Mesendoderm (in vitro differentiated cells): ENCODE measurements around the gene FAM227A.

Source experiments
- DNase-seq: peaks from one replicate; pipeline ENCODE4 v3.0.0; 2013
- H2AK5ac ChIP-seq: 2 replicates; pipeline ENCODE4 v1.6.1; 2013; ENCODE audit warnings: low read length, inconsistent platforms
- H2BK120ac ChIP-seq: 2 replicates; pipeline ENCODE4 v1.6.1; 2013; ENCODE audit warnings: low read depth, mild to moderate bottlenecking, low read length, moderate library complexity, mixed read lengths
- H2BK15ac ChIP-seq: replicated peaks from 2 replicates; pipeline ENCODE4 v1.6.1; 2013; ENCODE audit warnings: low read depth, mild to moderate bottlenecking, moderate library complexity
- H2BK5ac ChIP-seq: 2 replicates; pipeline ENCODE4 v1.6.1; 2013; ENCODE audit warnings: low read length, inconsistent platforms
- H3K18ac ChIP-seq: 2 replicates; pipeline ENCODE4 v1.6.1; 2013; ENCODE audit warnings: mild to moderate bottlenecking, low read length, mixed read lengths
- H3K23ac ChIP-seq: one replicate; pipeline ENCODE4 v1.6.1; 2013; ENCODE audit warnings: low read length
- H3K27ac ChIP-seq: 2 replicates; pipeline ENCODE4 v1.5.1; 2013; ENCODE audit warnings: low read depth, mild to moderate bottlenecking, inconsistent platforms, low read length, moderate library complexity
- H3K27me3 ChIP-seq: 2 replicates; pipeline ENCODE4 v1.6.1; 2013; ENCODE audit warnings: low read length, control low read depth, mild to moderate bottlenecking, inconsistent platforms; ENCODE audit not compliant: insufficient read depth, poor library complexity
- H3K36me3 ChIP-seq: 2 replicates; pipeline ENCODE4 v1.6.1; 2013; ENCODE audit warnings: low read length, inconsistent platforms; ENCODE audit not compliant: control insufficient read depth, insufficient read depth
- H3K4ac ChIP-seq: one replicate; pipeline ENCODE4 v1.6.1; 2013; ENCODE audit warnings: low read depth, mild to moderate bottlenecking, low read length, moderate library complexity
- H3K4me1 ChIP-seq: 2 replicates; pipeline ENCODE4 v1.6.1; 2013; ENCODE audit warnings: low read depth, low read length, inconsistent platforms; ENCODE audit not compliant: control insufficient read depth
- H3K4me2 ChIP-seq: 2 replicates; pipeline ENCODE4 v1.6.1; 2013; ENCODE audit warnings: low read length
- H3K4me3 ChIP-seq: 2 replicates; pipeline ENCODE4 v1.5.1; 2013; ENCODE audit warnings: mild to moderate bottlenecking, low read length
- H3K56ac ChIP-seq: one replicate; pipeline ENCODE4 v1.6.1; 2013; ENCODE audit warnings: low read length
- H3K79me1 ChIP-seq: 2 replicates; pipeline ENCODE4 v1.6.1; 2013; ENCODE audit warnings: low read length, inconsistent platforms
- H3K79me2 ChIP-seq: 2 replicates; pipeline ENCODE4 v1.6.1; 2013; ENCODE audit warnings: mild to moderate bottlenecking, low read length; ENCODE audit not compliant: control insufficient read depth, insufficient read depth
- H3K9ac ChIP-seq: 2 replicates; pipeline ENCODE4 v1.6.1; 2013; ENCODE audit warnings: low read length, inconsistent platforms
- H4K5ac ChIP-seq: one replicate; pipeline ENCODE4 v1.6.1; 2013; ENCODE audit warnings: low read length
- H4K8ac ChIP-seq: one replicate; pipeline ENCODE4 v1.6.1; 2013; ENCODE audit warnings: low read depth, mild to moderate bottlenecking, control low read depth, low read length, moderate library complexity
- WGBS: extraction: QIAGEN DNeasy Blood & Tissue Kit; methylation state at CpG from one replicate; pipeline ENCODE4 v1.1.7; 2013; ENCODE audit warnings: low lambda C conversion rate, missing lambda C conversion rate; ENCODE audit not compliant: insufficient coverage; ENCODE audit errors: extremely low coverage; 5-methylcytosine and 5-hydroxymethylcytosine counted together

The FAM227A gene

GRCh38 chr22:38531251-38531938, 124.8 kb downstream of the FAM227A start:
- H4K8ac ChIP-seq = no peak overlapping the region
- no peak overlapping the region for H2BK5ac ChIP-seq
- H3K79me2 ChIP-seq = no peaks in the 10 kb centered on the region
- no peak overlapping the region for H2BK15ac ChIP-seq
- H3K56ac ChIP-seq = no peak overlapping the region
- DNase-seq = no peak
- H3K4me1 ChIP-seq = no peaks in the 10 kb centered on the region
- no peaks in the 10 kb centered on the region for H3K79me1 ChIP-seq
- H3K9ac ChIP-seq = no peak overlapping the region
- H2AK5ac ChIP-seq = no peak overlapping the region
- H4K5ac ChIP-seq = no peak overlapping the region
- no peak overlapping the region for H3K23ac ChIP-seq
- H3K27me3 ChIP-seq = no peaks in the 10 kb centered on the region
- no peaks in the 10 kb centered on the region for H3K36me3 ChIP-seq
- no peak overlapping the region for H3K27ac ChIP-seq
- no peak overlapping the region for H3K4me3 ChIP-seq
- WGBS = no CpG with 5 or more reads among the region's 4 CpGs
- H3K4ac ChIP-seq = no peak overlapping the region
- H2BK120ac ChIP-seq = no peak overlapping the region
- H3K4me2 ChIP-seq = no peak overlapping the region
- H3K18ac ChIP-seq = no peak overlapping the region
